ENCODE data around the gene COL6A2. TPM values are rescaled to one million over a fixed set of nuclear protein-coding genes. Genes with fewer than 3 reads are reported as not detected.

The COL6A2 gene
- total RNA-seq, 1 donor from 2014 or later: 12.6 TPM

- DNase-seq (ENCODE audit: low read depth) (no peak), FAIRE-seq (no peak)
- H3K4me3 ChIP-seq (ENCODE audit: low read depth, low read length): no peak overlapping the region
- TF ChIP-seq CTCF (IDR thresholded peaks at IDR 0.05; ENCODE audit: insufficient read depth, low read length, severe bottlenecking): no peak
- no peaks in the 10 kb centered on the region for H3K27me3 ChIP-seq (ENCODE audit: control insufficient read depth, insufficient read depth, low read length)
- H3K36me3 ChIP-seq (ENCODE audit: control insufficient read depth, insufficient read depth, low read length): no peaks in the 10 kb centered on the region
Observed at GRCh38 chr21:46121286-46122221, 23.6 kb downstream of the COL6A2 start.

GRCh38 chr21:46122237-46122671 lies 24.3 kb downstream of the COL6A2 start:
- TF ChIP-seq CTCF (IDR thresholded peaks at IDR 0.05; ENCODE audit: insufficient read depth, low read length, severe bottlenecking): no peak
- DNase-seq (ENCODE audit: low read depth) (peak; percentile 15), FAIRE-seq (no peak)
- H3K27me3 ChIP-seq (ENCODE audit: control insufficient read depth, insufficient read depth, low read length): no peaks in the 10 kb centered on the region
- no peak overlapping the region for H3K4me3 ChIP-seq (ENCODE audit: low read depth, low read length)
- H3K36me3 ChIP-seq (ENCODE audit: control insufficient read depth, insufficient read depth, low read length): no peaks in the 10 kb centered on the region

GRCh38 chr21:46122758-46123683 lies 25.1 kb downstream of the COL6A2 start:
- DNase-seq (ENCODE audit: low read depth) (no peak), FAIRE-seq (no peak)
- no peak for TF ChIP-seq CTCF (IDR thresholded peaks at IDR 0.05; ENCODE audit: insufficient read depth, low read length, severe bottlenecking)
- Histone ChIP-seq H3K36me3 (ENCODE audit: control insufficient read depth, insufficient read depth, low read length) (no peaks in the 10 kb centered on the region), H3K4me3 (ENCODE audit: low read depth, low read length) (no peak overlapping the region), H3K27me3 (ENCODE audit: control insufficient read depth, insufficient read depth, low read length) (no peaks in the 10 kb centered on the region)

- DNase-seq (ENCODE audit: low read depth) (no peak), FAIRE-seq (no peak)
Observed at GRCh38 chr21:46124083-46124925, 26.4 kb downstream of the COL6A2 start.

More at GRCh38 chr21:46124083-46124925, 26.4 kb downstream of the COL6A2 start:
- no peaks in the 10 kb centered on the region for H3K27me3 ChIP-seq (ENCODE audit: control insufficient read depth, insufficient read depth, low read length)
- no peak overlapping the region for H3K4me3 ChIP-seq (ENCODE audit: low read depth, low read length)
- H3K36me3 ChIP-seq (ENCODE audit: control insufficient read depth, insufficient read depth, low read length): no peaks in the 10 kb centered on the region
- TF ChIP-seq CTCF (IDR thresholded peaks at IDR 0.05; ENCODE audit: insufficient read depth, low read length, severe bottlenecking): no peak
